ENCODE results near the gene PRKCE.
"Not testable (repeated sequence)": the region's sequence is repeated elsewhere in the genome, so short reads cannot be mapped to it uniquely, and the experiment has no call there.

Gene PRKCE

DNA sequence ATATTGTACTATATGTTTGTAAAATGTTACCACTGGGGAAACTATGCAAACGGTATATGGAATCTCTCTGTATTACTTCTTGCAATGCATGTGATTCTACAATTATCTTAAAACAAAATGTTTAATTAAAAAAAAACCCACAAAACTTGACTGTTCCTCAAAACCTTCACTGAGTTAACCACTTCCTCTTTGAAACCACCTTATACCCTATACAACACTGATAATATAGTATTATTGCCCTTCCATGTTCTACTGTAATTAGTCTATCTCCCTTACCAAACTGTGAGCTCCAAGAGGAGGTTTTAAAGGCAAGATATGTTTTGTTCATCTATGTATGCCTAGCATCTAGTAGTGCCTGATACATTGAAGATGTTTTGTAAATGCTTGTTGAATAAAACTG lies 572.0 kb downstream of the PRKCE start:
- DNase-seq, result not testable (repeated sequence)

DNA sequence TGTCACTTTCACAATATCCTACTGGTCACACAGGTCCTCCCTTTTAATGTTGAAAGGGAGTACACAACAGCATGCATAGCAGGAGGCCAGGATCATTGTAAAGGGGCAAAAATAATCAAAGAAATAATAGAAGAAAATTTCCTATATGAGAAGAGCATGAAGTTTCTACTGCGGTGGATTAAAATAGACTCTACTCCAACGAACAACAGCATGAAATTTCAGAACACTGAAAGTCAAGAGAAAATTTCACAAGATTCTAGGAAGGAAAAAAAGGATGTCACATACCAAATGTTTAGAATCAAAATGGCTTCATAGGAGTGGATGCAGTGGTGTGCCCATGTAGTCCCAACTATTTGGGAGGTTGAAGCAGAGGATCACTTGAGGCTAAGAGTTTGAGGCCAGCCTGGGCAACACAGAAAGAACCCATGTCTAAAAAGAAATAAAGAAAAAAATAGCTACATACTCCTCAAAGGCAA lies 573.7 kb downstream of the PRKCE start:
- no peak for DNase-seq

DNA sequence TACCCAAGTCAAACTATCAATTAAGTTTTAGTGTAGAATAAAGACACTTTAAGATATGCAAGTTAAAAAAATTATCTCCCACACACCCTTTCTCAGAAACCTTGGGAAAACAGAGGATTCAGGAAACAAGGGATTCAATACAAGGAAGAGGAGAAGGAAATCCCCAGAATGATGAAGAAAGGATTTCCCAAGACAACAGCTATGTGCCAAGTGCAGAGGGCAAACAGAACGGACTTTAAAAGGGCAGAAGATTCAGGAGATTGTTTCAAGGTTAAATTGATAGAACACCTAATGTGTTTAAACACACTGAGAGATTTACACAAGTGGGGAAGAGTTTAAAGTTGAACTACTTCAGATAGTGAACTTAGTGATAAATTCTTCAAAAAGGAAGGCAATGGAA lies 574.3 kb downstream of the PRKCE start:
- no peak for DNase-seq

DNA sequence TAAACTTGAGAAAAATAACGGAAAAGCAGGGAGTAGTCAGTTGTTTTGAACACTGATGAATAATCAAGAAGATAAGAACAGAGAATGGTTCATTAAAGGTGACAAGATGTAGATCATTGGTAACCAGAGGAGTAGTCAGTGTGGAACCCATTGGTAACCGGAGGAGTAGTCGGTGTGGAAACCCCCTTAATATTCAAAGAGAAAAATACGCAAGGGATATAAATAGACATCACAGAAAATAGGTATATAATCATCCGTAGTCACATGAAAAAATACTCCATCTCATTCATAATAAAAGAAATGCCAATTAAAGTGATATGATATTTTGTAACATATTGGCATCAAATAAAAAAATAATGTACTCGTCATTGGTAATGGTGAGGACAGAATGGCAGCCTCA lies 575.1 kb downstream of the PRKCE start:
- no peak for DNase-seq

DNA sequence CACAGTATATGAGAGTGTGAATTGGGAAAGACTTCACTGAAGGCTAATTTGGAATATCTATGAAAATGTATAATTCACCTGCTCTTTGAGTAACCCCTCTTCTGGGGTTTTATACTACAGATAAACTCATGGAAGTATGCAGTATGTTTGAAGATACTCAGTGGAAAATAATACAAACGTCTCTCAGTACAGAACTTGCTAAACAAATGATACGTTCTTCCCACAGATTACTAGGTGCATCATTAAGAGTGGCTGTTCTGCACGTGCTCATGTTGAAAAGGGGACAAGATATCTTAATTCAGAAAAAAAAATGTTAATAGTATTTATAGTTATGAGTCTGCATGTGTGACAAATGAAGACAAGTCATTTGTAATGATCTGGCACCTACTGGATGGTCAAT lies 575.5 kb downstream of the PRKCE start:
- DNase-seq, result no peak

DNA sequence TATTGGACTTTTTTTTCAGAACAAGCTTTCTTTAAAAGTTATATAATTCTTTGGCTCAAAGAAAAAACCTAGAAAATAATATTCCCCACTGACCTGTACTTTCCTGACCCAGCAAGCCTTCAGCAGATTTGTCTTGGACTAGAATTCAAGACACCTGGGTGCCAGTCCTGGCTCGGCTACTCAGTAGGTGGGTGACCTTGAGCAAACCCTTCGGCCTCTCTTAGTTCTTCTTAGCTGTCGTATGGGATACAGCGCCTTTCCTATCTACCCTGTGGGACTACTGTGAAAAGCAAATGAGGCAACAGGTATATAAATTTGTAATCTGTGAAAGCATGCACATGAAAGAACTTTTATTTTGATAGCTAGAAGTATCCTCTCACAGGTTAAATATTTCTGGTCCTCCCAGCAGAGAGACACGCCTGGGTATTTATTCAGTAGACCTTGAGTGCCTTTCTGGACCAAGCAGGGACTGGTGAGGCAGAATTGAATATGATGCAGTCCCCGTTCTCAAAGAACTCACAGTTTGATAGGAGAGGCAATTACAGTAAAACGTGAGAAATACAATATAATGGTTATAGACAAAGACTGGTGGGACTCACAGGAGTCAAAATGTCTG lies 576.3 kb downstream of the PRKCE start:
- DNase-seq, result no peak

DNA sequence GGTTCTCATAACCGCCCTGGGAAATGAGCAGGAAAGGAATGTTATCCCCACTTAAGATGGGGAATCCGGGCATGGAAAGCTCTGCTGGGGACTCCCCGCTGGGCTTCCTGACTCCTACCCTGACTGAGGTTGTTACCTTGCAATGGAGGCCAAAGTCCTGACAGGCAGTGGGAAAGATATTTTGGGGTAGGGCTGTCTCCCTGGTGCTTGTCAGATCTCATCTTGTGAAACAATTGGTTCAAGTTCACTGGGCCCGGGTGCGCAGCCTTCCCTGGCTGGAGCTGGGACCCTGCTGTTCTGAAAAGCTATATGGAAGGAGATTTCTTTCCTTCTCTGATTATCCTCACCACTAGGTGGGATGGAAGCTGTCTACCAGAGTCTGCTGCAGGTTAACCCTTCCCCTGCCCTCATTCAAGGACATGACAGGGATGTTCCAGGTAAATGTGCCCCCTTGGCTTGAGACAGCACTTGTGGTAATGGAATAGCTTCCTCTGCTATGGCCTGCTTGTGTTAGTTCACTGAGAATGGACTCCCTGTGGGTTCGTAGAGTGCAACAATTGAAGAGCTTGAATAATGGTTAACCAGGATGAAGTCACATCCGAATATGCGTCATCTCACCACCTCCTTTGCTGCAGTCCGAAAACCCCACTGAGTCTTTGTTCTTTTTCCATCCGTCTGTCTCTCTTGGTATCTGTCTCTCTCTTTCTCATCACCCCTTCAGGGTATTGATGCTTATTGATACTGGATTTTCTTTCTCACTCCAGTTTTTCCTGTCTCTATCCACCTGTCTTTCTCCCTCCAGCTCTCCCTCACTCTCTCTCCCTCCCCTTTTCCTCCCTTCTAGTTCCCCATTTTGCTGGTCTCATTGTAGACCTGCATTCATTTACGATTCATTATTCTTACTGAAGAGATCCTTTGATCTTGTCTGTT lies 577.9 kb downstream of the PRKCE start:
- DNase-seq, result no peak

DNA sequence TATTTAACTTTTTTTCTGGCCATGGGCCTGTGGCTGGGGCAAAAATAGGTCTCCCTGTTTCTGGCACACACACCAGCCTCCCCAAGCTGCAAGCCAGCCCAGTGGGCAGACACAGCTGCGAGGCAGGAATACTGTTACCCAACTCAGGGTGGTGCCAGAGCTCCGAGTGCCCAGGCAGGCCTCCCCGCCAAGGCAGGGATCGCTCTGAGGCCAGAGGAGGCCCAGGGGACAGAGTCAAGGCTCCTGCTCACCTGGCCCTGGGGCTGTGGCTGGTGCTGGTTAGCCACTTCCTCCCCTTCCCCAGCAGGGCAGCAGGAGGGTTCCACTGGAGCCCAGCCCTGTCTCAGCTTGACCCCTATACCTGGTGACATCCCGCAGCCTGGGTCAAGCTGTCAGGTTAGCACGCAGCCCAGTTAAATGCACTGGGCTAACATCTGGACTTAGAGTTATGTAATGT lies 578.7 kb downstream of the PRKCE start:
- DNase-seq, result no peak

DNA sequence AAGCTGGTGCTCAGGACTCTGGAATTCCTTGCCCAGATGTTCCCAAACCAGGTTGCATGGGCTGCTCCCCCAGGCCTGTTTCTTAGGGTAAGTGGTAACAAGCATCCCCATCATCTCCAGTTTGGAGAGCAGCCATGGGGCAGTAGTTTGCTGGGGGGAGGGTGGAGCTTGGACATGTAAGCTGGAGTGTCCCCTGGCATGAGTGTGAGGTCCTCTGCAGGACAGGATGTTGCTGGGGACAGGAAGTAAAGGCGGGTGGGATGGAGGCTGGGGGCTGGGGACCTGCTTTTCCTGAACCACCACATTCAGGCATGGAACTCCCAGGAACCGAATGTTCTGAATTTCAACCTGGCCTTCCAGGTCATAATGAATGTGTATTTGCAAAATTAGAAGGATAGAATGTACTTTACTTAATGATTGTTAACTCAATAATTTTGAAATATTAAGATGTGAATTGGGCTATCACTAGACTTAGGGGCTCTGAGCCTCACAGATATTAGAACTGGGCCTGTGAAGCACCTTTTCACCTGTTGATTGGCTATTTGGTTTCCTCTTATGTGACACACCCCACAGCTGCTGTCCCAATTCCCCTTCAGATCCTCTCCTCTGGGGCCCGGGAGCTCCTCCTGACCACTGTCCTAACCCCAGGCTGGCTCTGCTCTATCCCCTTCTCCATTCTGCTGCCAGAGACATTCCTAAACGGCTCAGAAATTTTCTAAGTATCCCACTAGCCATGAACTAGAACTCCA lies 579.4 kb downstream of the PRKCE start:
- DNase-seq, result no peak

DNA sequence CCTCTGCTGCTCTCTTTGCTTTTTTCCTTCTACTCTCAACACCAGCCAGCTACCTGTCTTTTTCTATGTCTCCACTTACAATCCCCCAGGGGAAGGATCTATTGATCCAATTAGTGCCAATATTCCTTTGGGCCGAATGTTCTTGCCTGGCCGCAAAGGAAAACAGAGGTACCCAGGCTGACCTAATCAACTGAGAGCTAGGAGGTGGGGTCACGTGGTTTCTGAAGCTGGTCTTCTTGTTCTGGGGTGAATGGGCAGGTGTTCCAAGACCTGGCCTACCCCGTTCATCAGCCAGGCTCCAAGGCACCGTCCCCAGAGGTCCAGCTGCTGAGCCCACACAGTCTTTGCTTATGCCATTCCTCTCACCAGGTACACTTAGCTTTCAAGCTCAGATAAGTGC lies 580.2 kb downstream of the PRKCE start:
- no peak for DNase-seq

DNA sequence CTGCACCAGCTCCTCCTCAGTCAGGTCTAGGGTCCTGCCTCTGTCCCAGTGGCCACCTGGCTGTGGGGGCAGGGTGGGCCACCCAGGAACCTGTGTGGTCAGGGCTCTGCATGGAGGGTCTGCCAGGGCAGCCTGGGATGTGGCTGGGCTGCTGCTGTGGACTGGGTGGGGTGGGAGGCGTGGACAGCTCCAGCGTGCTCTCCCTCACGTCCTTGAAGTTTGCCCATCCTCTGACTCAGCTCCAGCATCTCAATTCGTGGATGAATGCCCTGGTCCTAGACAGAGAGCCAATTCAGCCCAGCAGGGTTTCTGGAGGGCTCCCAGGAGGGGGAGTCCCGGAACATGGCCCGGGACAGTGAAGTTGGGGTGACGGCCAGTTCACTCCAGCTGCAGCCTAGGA lies 581.4 kb downstream of the PRKCE start:
- DNase-seq, result no peak

DNA sequence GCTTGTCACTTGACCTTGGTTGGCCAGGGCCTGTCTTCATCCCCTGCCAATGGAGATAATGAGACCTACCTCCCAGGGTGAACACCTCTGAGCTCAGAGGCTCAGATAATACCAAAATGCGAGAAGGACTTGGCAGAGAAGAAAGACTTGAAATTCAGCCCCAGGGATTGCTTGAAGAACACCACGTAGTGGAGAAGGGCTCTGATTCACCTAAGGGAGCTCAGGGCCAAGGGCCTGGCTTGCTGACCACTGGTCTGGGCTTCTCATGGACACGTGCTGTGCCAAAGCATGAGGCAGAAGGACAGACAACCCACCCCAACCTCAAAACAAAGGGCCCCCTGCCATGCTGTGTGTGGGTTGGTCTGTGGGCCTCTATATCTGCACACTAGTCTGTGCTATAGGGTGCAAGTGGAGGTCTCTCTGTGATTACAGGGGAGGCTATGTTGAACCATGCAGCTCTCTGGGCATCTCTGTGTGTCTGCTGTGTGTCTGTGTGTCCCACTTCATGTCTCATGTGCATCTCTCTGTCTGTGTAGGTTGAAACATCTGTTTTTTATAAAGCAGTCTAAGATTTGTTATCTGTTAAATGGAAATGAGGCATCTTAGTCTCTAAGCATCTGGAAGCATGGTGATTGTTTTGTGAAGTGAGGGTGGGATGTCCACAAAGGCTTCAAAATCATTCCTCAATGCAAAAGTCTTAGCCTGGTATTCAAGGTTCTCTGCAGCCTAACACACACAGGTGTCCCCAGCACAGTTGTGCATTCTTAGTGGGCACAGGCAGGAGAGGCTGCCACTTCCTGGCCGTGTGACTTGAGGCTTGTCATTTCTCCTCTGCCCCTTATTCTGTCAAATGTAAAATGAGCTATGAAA lies 584.8 kb downstream of the PRKCE start:
- DNase-seq, result no peak

DNA sequence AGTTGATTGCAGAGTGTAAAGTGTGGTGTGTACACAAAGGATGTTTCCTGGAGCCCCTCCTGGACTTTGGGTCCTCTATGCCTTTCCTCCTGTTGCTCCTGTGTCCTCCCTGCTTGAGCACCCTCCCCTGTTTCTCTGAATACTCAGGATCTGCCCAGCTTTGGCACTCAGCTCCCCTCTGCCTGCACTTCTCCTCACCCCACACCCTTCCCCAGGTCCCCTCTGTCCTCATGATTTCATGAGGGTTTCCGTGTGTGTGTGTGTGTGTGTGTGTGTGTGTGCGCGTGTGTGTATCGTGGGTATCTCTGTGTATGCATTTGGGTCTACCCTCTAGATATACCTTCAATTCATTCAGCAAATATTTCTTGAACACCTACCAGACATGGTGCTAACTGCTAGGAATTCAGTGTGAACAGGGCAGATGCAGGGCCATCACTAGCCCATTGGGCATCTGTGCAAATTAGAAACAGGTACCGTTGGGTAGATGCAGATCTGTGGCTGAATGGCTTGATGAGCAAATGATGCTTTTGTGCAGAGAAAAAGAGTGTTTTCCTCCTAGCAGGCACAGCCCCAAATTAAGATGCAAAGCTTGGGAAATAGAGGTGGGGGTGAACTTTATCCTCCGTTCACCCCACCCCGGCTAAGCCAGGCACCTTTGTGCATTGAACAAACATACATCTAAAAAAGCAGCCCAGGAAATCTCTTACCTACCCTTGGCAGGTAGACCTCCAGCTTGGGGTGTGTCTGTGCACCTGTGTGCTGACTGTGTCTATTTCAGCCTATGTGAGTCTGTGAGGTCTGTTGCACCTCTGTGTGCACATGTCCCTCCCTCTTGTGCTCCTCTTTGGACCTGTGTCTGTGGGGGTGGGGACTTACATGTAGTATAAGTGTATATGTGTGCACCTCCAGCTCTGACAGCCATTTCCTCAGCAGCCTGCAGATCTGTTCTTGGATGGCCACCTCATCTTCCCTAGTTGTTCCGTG lies 585.7 kb downstream of the PRKCE start:
- DNase-seq, result no peak

Data from SHP77 treated with DMSO at 0.1 percent for 48 hours (cell line).